ENCODE results near the gene SSTR3.

DNA sequence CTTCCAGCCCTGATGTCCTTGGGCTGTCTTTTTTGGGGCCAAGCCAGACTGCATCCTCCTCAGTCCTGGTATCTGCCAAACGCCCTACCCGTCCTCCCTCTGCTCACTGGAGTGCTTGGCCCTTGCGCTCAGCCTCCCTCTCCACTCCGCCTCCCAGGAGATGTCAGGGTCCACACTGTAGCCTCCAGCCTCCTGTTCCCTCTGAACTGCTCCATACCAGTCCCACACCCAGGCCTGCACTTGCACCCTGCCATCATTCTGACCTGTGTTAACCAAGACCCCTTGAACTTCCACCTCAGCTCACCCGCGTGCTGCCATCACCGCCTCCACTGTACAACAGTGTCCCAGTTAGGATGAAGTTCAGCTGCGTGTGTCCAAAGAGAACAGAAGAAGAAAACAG lies 56.3 kb downstream of the SSTR3 start:
- TF ChIP-seq CTCF (IDR thresholded peaks at IDR 0.05) (no peak), POLR2A (IDR thresholded peaks at IDR 0.05) (no peak)
